ENCODE results near the gene TEKT1. TPM values are rescaled to one million over a fixed set of nuclear protein-coding genes. Genes with fewer than 3 reads are reported as not detected.
"Not testable (repeated sequence)": the region's sequence is repeated elsewhere in the genome, so short reads cannot be mapped to it uniquely, and the experiment has no call there.

TEKT1 gene
- total RNA-seq (ENCODE audit: unreplicated experiment): not detected
- long read RNA-seq: 0 reads

- H3K4me3 Mint-ChIP-seq (ENCODE audit: unreplicated experiment): peak within 1 kb of the TSS; percentile 92
- peaks cover 7% of the 10 kb centered on the region for H3K27me3 Mint-ChIP-seq (ENCODE audit: unreplicated experiment)
- H3K4me1 Mint-ChIP-seq (ENCODE audit: low read depth, unreplicated experiment): peaks cover 1% of the 10 kb centered on the region
- TF ChIP-seq CTCF (IDR thresholded peaks at IDR 0.05; ENCODE audit: partially characterized antibody, unreplicated experiment): no peak
- peak; percentile 88 for DNase-seq
- H3K36me3 Mint-ChIP-seq (ENCODE audit: unreplicated experiment): no peaks in the 10 kb centered on the region
- peak within 1 kb of the TSS; percentile 54 for H3K27ac Mint-ChIP-seq (ENCODE audit: unreplicated experiment)
- H3K9me3 Mint-ChIP-seq (ENCODE audit: unreplicated experiment): peaks cover 2% of the 10 kb centered on the region
Measured at GRCh38 chr17:6831661-6832263, at the start of gene TEKT1. Gene TEKT1 (minus strand): TSS chr17:6831729. CDS start chr17:6830376, 1,353 bp downstream.

GRCh38 chr17:6879221-6879975 is 47.9 kb upstream of the TEKT1 start:
- not testable (repeated sequence) for H3K4me3 Mint-ChIP-seq (ENCODE audit: unreplicated experiment); H3K27me3 Mint-ChIP-seq (ENCODE audit: unreplicated experiment); DNase-seq; H3K36me3 Mint-ChIP-seq (ENCODE audit: unreplicated experiment); H3K27ac Mint-ChIP-seq (ENCODE audit: unreplicated experiment); H3K4me1 Mint-ChIP-seq (ENCODE audit: low read depth, unreplicated experiment); H3K9me3 Mint-ChIP-seq (ENCODE audit: unreplicated experiment)

GRCh38 chr17:6875276-6875675 is 43.7 kb upstream of the TEKT1 start:
- not testable (repeated sequence) for H3K9me3 Mint-ChIP-seq (ENCODE audit: unreplicated experiment); H3K27me3 Mint-ChIP-seq (ENCODE audit: unreplicated experiment); H3K4me1 Mint-ChIP-seq (ENCODE audit: low read depth, unreplicated experiment); H3K4me3 Mint-ChIP-seq (ENCODE audit: unreplicated experiment); H3K36me3 Mint-ChIP-seq (ENCODE audit: unreplicated experiment); DNase-seq; H3K27ac Mint-ChIP-seq (ENCODE audit: unreplicated experiment)

- Mint-ChIP-seq H3K27ac (ENCODE audit: unreplicated experiment) (no peak overlapping the region), H3K27me3 (ENCODE audit: unreplicated experiment) (no peaks in the 10 kb centered on the region), H3K9me3 (ENCODE audit: unreplicated experiment) (no peaks in the 10 kb centered on the region), H3K36me3 (ENCODE audit: unreplicated experiment) (no peaks in the 10 kb centered on the region), H3K4me3 (ENCODE audit: unreplicated experiment) (no peak overlapping the region), H3K4me1 (ENCODE audit: low read depth, unreplicated experiment) (no peaks in the 10 kb centered on the region)
- no peak for TF ChIP-seq CTCF (IDR thresholded peaks at IDR 0.05; ENCODE audit: partially characterized antibody, unreplicated experiment)
- no peak for DNase-seq
Measured at GRCh38 chr17:6872936-6873335, 41.4 kb upstream of the TEKT1 start.

GRCh38 chr17:6870841-6871240 is 39.3 kb upstream of the TEKT1 start:
- Mint-ChIP-seq H3K4me1 (ENCODE audit: low read depth, unreplicated experiment) (no peaks in the 10 kb centered on the region), H3K9me3 (ENCODE audit: unreplicated experiment) (no peaks in the 10 kb centered on the region), H3K36me3 (ENCODE audit: unreplicated experiment) (no peaks in the 10 kb centered on the region), H3K27ac (ENCODE audit: unreplicated experiment) (no peak overlapping the region), H3K4me3 (ENCODE audit: unreplicated experiment) (no peak overlapping the region), H3K27me3 (ENCODE audit: unreplicated experiment) (no peaks in the 10 kb centered on the region)
- no peak for DNase-seq
- no peak for TF ChIP-seq CTCF (IDR thresholded peaks at IDR 0.05; ENCODE audit: partially characterized antibody, unreplicated experiment)

- Mint-ChIP-seq H3K27ac (ENCODE audit: unreplicated experiment) (no peak overlapping the region), H3K9me3 (ENCODE audit: unreplicated experiment) (no peaks in the 10 kb centered on the region), H3K27me3 (ENCODE audit: unreplicated experiment) (peaks cover 2% of the 10 kb centered on the region), H3K4me3 (ENCODE audit: unreplicated experiment) (no peak overlapping the region), H3K4me1 (ENCODE audit: low read depth, unreplicated experiment) (no peaks in the 10 kb centered on the region), H3K36me3 (ENCODE audit: unreplicated experiment) (no peaks in the 10 kb centered on the region)
- DNase-seq: no peak
- no peak for TF ChIP-seq CTCF (IDR thresholded peaks at IDR 0.05; ENCODE audit: partially characterized antibody, unreplicated experiment)
Measured at GRCh38 chr17:6868582-6868981, 37.1 kb upstream of the TEKT1 start.
